Heart right ventricle (tissue), 16 donors: ENCODE data around the gene COL1A1. TPM values are rescaled to one million over a fixed set of nuclear protein-coding genes. Genes with fewer than 3 reads are reported as not detected.
A peak's percentile ranks its signal among the peaks of the same experiment; 100 is the strongest.

Source experiments
- ATAC-seq, 8 donors: fragments of 200-7000 bp; cut with Tn5 transposase; one replicate each; pipeline ENCODE4 v1.9.1; 2020; ENCODE audit warnings: mild to moderate bottlenecking in 8 of 8, moderate library complexity in 8 of 8, moderate number of reproducible peaks in 1 of 8
- DNase-seq, 2 donors: peaks; one replicate each; pipeline ENCODE4 v3.0.0-alpha.2; 2020
- H3K27ac ChIP-seq, 10 donors: fragments of 200-600 bp; sonication (generic) in 2 of 10; one replicate each; pipeline versions ENCODE4 v1.5.0 to v1.8.0; 2020 to 2022; ENCODE audit warnings: mild to moderate bottlenecking in 3 of 10
- H3K27me3 ChIP-seq, 7 donors: fragments of 200-600 bp; one replicate each; pipeline ENCODE4 v1.8.0; 2021 to 2022; ENCODE audit warnings: mild to moderate bottlenecking in 2 of 7
- H3K36me3 ChIP-seq, 9 donors: fragments of 200-600 bp; sonication (generic) in 1 of 9; one replicate each; pipeline versions ENCODE4 v1.5.0 to v1.8.0; 2020 to 2022; ENCODE audit warnings: mild to moderate bottlenecking in 2 of 9
- H3K4me1 ChIP-seq, 9 donors: fragments of 200-600 bp; sonication (generic) in 1 of 9; one replicate each; pipeline versions ENCODE4 v1.5.0 to v1.8.0; 2020 to 2022; ENCODE audit warnings: mild to moderate bottlenecking in 4 of 9
- H3K4me3 ChIP-seq, 10 donors: fragments of 200-600 bp; sonication (generic) in 2 of 10; one replicate each; pipeline versions ENCODE4 v1.5.0 to v1.8.0; 2020 to 2022; ENCODE audit warnings: mild to moderate bottlenecking in 7 of 10, moderate library complexity in 2 of 10
- H3K9me3 ChIP-seq, 11 donors: fragments of 200-600 bp in 10 of 11; sonication (generic) in 2 of 11; one replicate each; pipeline versions ENCODE4 v1.5.0 to v1.8.0; 2013 to 2022; ENCODE audit warnings: mild to moderate bottlenecking in 2 of 11, control low read depth in 1 of 11, moderate library complexity in 1 of 11
- WGBS, 2 donors: extraction: QIAGEN DNeasy Blood & Tissue Kit; methylation state at CpG; one replicate each; pipeline ENCODE4 v1.1.7; 2013; ENCODE audit warnings: inconsistent platforms in 1 of 2; 5-methylcytosine and 5-hydroxymethylcytosine counted together
- intact Hi-C, 10 donors: fragments of 100-400 bp; cut with DNase I; formaldehyde crosslinking; loops; one replicate each; pipeline versions ENCODE4 v1.11.1 to v1.14.2; 2022
- polyA plus RNA-seq, 2 donors: library from polyadenylated mRNA; stranded (reverse); fragments of 200-250 nt; gene quantifications; one replicate each; pipeline ENCODE4 v1.2.3, GENCODE V29; 2013
- total RNA-seq, 10 donors: library from RNA; stranded (reverse); fragmentation: NEBNext Ultra II Directional in 3 of 10; extraction: Animal tissue kit (Norgen Biotek cat#: 25700) in 3 of 10; gene quantifications; one replicate each; pipeline versions ENCODE4 v1.2.1 to v1.2.4, GENCODE V29; 2021 to 2023
- TF ChIP-seq, protein P1 (sequence below), 9 donors: fragments of 200-600 bp; sonication (generic) in 2 of 9; IDR thresholded peaks; one replicate each; pipeline versions ENCODE4 v1.5.0 to v1.8.0; 2021 to 2022; ENCODE audit warnings: antibody characterized with exemption in 9 of 9, mild to moderate bottlenecking in 5 of 9, moderate library complexity in 1 of 9
- donor health status: Arrhythmogenic right ventricular cardiomyopathy.
- donor health status: ischemic (EF 13 %, LVEDD 7.1; RV severe dilation, severe dysfunction).
- donor health status: healthy with polysubstance abuse.
- donor health status: DM: no; HTN: yes; CAD: no.
- donor health status: DM: no; HTN: no; CAD: no.
- donor health status: ischemic (EF 25% LVEDD 6.9; RV normal size, moderate dysfunction).
- donor health status: ischemic (EF 25% LVEDD 5.7; RV mildly dilated, moderate dysfunction).
- donor health status: healthy.
- donor health status: DM: yes; HTN: yes; CAD: no.
- donor health status: Ischemic cardiomyopathy.
- donor health status: ischemic (EF 35%, LVEDD 5.7; RV mildly dilated, moderate dysfunction).
- donor health status: nonischemic (EF 11% LVEDD 7.7; RV severe dilation, severe dysfunction).
- donor health status: DM: yes; HTN: yes; CAD: no.
- donor health status: PGD.
- donor health status: ischemic (EF 29% LVEDD 5.4; RV normal size, mild dysfunction).
- donor health status: nonischemic (EF 23%, LVEDD 6.1; RV moderate dilation, normal function).

COL1A1 gene
- total and polyA plus RNA-seq, 12 donors = 30.2 to 455 (median 45.9) TPM

DNA sequence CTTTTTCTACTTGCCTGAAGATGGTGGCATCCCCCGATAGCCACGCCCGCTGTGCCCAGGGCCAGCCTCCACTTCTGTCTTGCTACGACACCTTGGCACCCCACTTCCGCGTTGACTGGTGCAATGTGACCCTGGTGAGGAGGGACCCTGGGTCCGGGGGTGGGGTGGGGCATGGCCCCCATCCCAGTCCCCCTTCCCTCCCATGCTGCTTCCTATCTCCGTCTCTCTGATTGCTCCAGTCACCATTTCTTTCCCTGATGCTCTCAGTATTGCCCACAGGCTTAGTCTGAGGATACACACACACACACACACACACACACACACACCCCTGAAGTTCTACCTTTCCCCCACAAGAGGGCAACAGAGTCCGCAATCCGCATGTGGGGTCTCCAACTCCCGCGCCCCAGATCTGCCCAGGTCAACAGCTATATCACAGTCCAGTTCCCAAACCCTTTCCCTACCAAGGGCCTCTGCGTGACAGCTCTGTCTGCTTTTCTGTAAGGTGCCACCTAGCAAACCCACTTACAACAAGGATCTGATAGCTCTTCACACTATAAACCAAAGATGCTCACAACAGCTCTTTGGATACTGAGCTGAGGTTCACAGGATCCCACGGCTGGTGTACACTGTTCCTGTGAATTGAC lies 32.2 kb downstream of the COL1A1 start:
- H3K27ac ChIP-seq = peak overlapping the region in 2 of 10 donors; percentile 35 to 94

DNA sequence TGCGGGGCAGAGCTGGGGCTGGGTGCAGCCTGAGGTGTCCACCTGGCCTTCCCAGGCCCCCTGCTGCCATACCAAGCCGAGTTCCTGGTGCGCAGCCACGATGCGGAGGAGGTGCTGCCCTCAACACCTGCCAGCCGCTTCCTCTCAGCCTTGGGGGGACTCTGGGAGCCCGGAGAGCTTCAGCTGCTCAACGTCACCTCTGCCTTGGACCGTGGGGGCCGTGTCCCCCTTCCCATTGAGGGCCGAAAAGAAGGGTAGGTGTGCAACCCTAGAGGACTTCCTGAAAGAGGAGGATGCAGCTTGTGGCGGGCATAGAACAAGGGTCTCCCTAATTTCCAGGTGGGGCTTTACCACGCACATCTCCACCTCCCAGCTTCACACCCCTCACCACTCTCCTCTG lies 33.1 kb downstream of the COL1A1 start:
- Histone ChIP-seq H3K4me1 (peaks cover 5 to 80% (median 33%) of the 10 kb centered on the region in 9 donors), H3K4me3 (peak overlapping the region in 1 of 10 donors; percentile 43), H3K27ac (peak overlapping the region in 1 of 10 donors; percentile 58), H3K27me3 (no peaks in the 10 kb centered on the region), H3K9me3 (no peaks in the 10 kb centered on the region), H3K36me3 (peaks cover 0 to 16% (median 0%) of the 10 kb centered on the region in 9 donors)
- ATAC-seq (no peak), DNase-seq (no peak)
- TF ChIP-seq, protein P1, sequence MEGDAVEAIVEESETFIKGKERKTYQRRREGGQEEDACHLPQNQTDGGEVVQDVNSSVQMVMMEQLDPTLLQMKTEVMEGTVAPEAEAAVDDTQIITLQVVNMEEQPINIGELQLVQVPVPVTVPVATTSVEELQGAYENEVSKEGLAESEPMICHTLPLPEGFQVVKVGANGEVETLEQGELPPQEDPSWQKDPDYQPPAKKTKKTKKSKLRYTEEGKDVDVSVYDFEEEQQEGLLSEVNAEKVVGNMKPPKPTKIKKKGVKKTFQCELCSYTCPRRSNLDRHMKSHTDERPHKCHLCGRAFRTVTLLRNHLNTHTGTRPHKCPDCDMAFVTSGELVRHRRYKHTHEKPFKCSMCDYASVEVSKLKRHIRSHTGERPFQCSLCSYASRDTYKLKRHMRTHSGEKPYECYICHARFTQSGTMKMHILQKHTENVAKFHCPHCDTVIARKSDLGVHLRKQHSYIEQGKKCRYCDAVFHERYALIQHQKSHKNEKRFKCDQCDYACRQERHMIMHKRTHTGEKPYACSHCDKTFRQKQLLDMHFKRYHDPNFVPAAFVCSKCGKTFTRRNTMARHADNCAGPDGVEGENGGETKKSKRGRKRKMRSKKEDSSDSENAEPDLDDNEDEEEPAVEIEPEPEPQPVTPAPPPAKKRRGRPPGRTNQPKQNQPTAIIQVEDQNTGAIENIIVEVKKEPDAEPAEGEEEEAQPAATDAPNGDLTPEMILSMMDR (IDR thresholded peaks at IDR 0.05) = no peak
- 74 to 76% methylated on average over 13 of the region's 13 CpGs for WGBS, 2 donors
- intact Hi-C loops = loop anchor here in 4 of 10 donors (2.0 to 10.0 kb wide), 4 partner anchors 30 to 126 kb away; no protein-coding TSS in a partner anchor

More for the DNA sequence above, 32.2 kb downstream of the COL1A1 start:
- ATAC-seq (peak in 4 of 8 donors; percentile 1 to 30 (median 5)), DNase-seq (peak; percentile 24 to 57)
- Histone ChIP-seq H3K4me1 (peaks cover 5 to 83% (median 42%) of the 10 kb centered on the region in 9 donors), H3K27me3 (no peaks in the 10 kb centered on the region), H3K36me3 (peaks cover 0 to 16% (median 0%) of the 10 kb centered on the region in 9 donors), H3K4me3 (no peak overlapping the region), H3K9me3 (no peaks in the 10 kb centered on the region)
- WGBS, 2 donors = 32 to 37% methylated on average over 14 of the region's 14 CpGs
- intact Hi-C loops = loop anchor here in 4 of 10 donors (2.0 to 10.0 kb wide), 4 partner anchors 30 to 126 kb away; no protein-coding TSS in a partner anchor
- TF ChIP-seq, protein P1 (IDR thresholded peaks at IDR 0.05) = peak; percentile 23 to 69 (median 57)

DNA sequence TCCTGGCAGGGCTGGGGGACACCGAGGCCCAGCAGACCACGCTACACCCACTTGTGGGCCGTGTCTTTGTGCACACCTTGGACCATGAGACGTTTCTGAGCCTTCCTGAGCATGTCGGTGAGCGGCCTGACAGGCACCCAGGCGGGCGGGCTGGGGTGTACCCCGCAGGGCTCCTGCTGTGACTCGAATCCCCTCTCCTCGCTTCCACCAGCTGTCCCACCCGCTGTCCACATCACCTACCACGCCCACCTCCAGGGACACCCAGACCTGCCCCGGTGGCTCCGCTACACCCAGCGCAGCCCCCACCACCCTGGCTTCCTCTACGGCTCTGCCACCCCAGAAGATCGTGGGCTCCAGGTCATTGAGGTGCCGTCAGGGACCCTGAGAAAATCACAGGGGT lies 34.1 kb downstream of the COL1A1 start:
- H3K36me3 ChIP-seq = peaks cover 0 to 16% (median 0%) of the 10 kb centered on the region in 9 donors
- DNase-seq = peak in 1 of 2 donors; percentile 12
- intact Hi-C loops = loop anchor here in 3 of 10 donors (5.0 to 10.0 kb wide), 3 partner anchors 53 to 127 kb away; no protein-coding TSS in a partner anchor
- WGBS, 2 donors = 54 to 62% methylated on average over 19 of the region's 19 CpGs
- no peaks in the 10 kb centered on the region for H3K27me3 ChIP-seq
- TF ChIP-seq, protein P1 (IDR thresholded peaks at IDR 0.05) = no peak
- no peaks in the 10 kb centered on the region for H3K9me3 ChIP-seq
- H3K4me1 ChIP-seq = peaks cover 5 to 76% (median 33%) of the 10 kb centered on the region in 9 donors
- no peak for ATAC-seq
- H3K4me3 ChIP-seq = peak overlapping the region in 8 of 10 donors; percentile 14 to 43 (median 36)
- H3K27ac ChIP-seq = peak overlapping the region in 7 of 10 donors; percentile 4 to 58 (median 52)

DNA sequence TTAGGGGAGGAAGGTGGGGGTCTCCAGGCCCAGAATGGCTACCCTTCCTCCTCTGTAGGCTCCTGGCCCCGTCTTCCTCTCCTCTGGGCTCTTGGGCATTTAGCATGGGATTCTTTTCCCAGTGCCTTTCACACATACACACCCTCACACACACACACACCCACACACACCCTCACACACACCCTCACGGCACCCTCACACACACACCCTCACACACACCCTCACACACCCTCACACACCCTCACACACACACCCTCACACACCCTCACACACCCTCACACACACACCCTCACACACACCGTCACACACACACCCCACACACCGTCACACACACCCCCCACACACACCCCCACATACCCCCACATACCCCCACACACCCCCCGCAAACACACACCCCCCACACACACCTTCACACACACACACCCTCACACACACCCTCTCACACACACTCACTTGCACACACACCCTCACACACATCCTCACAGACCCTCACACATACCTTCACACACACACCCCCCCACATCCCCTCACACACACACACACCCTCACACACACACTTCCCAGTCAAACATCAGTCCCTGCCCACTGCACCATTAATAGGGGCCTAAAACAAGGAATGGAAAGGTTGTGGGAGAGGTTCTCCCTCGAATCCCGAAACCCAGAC lies 34.8 kb downstream of the COL1A1 start:
- H3K4me1 ChIP-seq = peaks cover 5 to 76% (median 32%) of the 10 kb centered on the region in 9 donors
- H3K27me3 ChIP-seq = no peaks in the 10 kb centered on the region
- ATAC-seq = peak in 1 of 8 donors; percentile 0
- H3K9me3 ChIP-seq = no peaks in the 10 kb centered on the region
- intact Hi-C loops = loop anchor here in 3 of 10 donors (5.0 to 10.0 kb wide), 3 partner anchors 52 to 128 kb away; no protein-coding TSS in a partner anchor
- WGBS, 2 donors = 47 to 56% methylated on average over 7 of the region's 7 CpGs
- TF ChIP-seq, protein P1 (IDR thresholded peaks at IDR 0.05) = no peak
- H3K36me3 ChIP-seq = peaks cover 0 to 16% (median 0%) of the 10 kb centered on the region in 9 donors
- no peak for DNase-seq
- H3K27ac ChIP-seq = peak overlapping the region; percentile 72 to 99 (median 94)
- peak overlapping the region in 9 of 10 donors; percentile 36 to 59 (median 54) for H3K4me3 ChIP-seq
